Smooth muscle cell (in vitro differentiated cells): ENCODE results near the gene KLK8. TPM values are rescaled to one million over a fixed set of nuclear protein-coding genes. Genes with fewer than 3 reads are reported as not detected.
"Not testable (repeated sequence)": the region's sequence is repeated elsewhere in the genome, so short reads cannot be mapped to it uniquely, and the experiment has no call there.

ENCODE experiments used
- DNase-seq: peaks from one replicate; lab custom pipeline; 2025; ENCODE audit not compliant: unreplicated experiment; lab: John Stamatoyannopoulos, UW
- H2AFZ ChIP-seq: fragments of 200-600 bp; sonication (generic); 2 replicates; pipeline ENCODE4 v1.6.0; 2016; ENCODE audit warnings: antibody characterized with exemption, low read depth, mild to moderate bottlenecking
- H3F3A ChIP-seq: fragments of 200-600 bp; sonication (generic); 2 replicates; pipeline ENCODE4 v1.6.0; 2017; ENCODE audit warnings: antibody characterized with exemption, low read depth
- H3K27ac ChIP-seq: fragments of 200-600 bp; sonication (generic); 2 replicates; pipeline ENCODE4 v1.5.1; 2016; ENCODE audit warnings: low read depth, mild to moderate bottlenecking
- H3K27me3 ChIP-seq: fragments of 200-600 bp; sonication (generic); 2 replicates; pipeline ENCODE4 v1.6.1; 2016; ENCODE audit warnings: low read depth, mild to moderate bottlenecking
- H3K36me3 ChIP-seq: fragments of 200-600 bp; sonication (generic); 2 replicates; pipeline ENCODE4 v1.5.1; 2016; ENCODE audit warnings: low read depth
- H3K4me1 ChIP-seq: fragments of 200-600 bp; sonication (generic); 2 replicates; pipeline ENCODE4 v1.5.1; 2016; ENCODE audit warnings: low read depth
- H3K4me2 ChIP-seq: fragments of 200-600 bp; sonication (generic); 2 replicates; pipeline ENCODE4 v1.6.0; 2016; ENCODE audit warnings: mild to moderate bottlenecking
- H3K4me3 ChIP-seq: fragments of 200-600 bp; sonication (generic); 2 replicates; pipeline ENCODE4 v1.5.1; 2016; ENCODE audit warnings: mild to moderate bottlenecking
- H3K79me2 ChIP-seq: fragments of 200-600 bp; sonication (generic); 2 replicates; pipeline ENCODE4 v1.6.0; 2016; ENCODE audit warnings: low read depth, mild to moderate bottlenecking
- H3K9ac ChIP-seq: fragments of 200-600 bp; sonication (generic); 2 replicates; pipeline ENCODE4 v1.6.0; 2016; ENCODE audit warnings: low read depth
- H3K9me3 ChIP-seq: fragments of 200-600 bp; sonication (generic); replicated peaks from 2 replicates; pipeline ENCODE4 v1.5.1; 2016; ENCODE audit warnings: low read depth
- H4K20me1 ChIP-seq: fragments of 200-600 bp; sonication (generic); 2 replicates; pipeline ENCODE4 v1.6.0; 2016; ENCODE audit warnings: low read depth
- CTCF ChIP-seq: fragments of 200-600 bp; sonication (generic); IDR thresholded peaks from 2 replicates; pipeline ENCODE4 v1.5.1; 2017; ENCODE audit warnings: borderline replicate concordance, mild to moderate bottlenecking, antibody characterized with exemption; ENCODE audit not compliant: insufficient read depth, poor library complexity, severe bottlenecking
- WGBS: methylation state at CpG from one replicate; pipeline ENCODE4 v1.1.7; 2016; ENCODE audit warnings: low lambda C conversion rate; 5-methylcytosine and 5-hydroxymethylcytosine counted together
- polyA plus RNA-seq: library from polyadenylated mRNA; unstranded; fragments of >200 nt; fragmentation: Nextera tagmentation; extraction: Ambion mirVana; gene quantifications from 2 replicates; pipeline ENCODE4 v1.2.1, GENCODE V29; 2016
- total RNA-seq: library from RNA; depleted of rRNA; stranded (reverse); fragments of >200 nt; gene quantifications from 2 replicates; pipeline ENCODE4 v1.2.3, GENCODE V29; 2014

The KLK8 gene
- total and polyA plus RNA-seq, 2 experiments from 2014 or later = 11.6 TPM; not detected in 1

- Histone ChIP-seq H3K36me3 (no peaks in the 10 kb centered on the region), H3K27ac (no peak overlapping the region), H3K4me1 (peaks cover 5% of the 10 kb centered on the region), H3K4me2 (no peak overlapping the region), H3F3A (no peaks in the 10 kb centered on the region), H3K9ac (no peak overlapping the region), H3K9me3 (no peaks in the 10 kb centered on the region), H2AFZ (no peak overlapping the region), H3K4me3 (no peak overlapping the region), H3K79me2 (no peaks in the 10 kb centered on the region), H3K27me3 (peaks cover 3% of the 10 kb centered on the region), H4K20me1 (no peaks in the 10 kb centered on the region)
- TF ChIP-seq CTCF = no peak
- DNase-seq = no peak
- WGBS = 77% methylated on average over 4 of the region's 4 CpGs
Observed at GRCh38 chr19:50998686-50999085, 2.7 kb downstream of the KLK8 start.

- Histone ChIP-seq H3K9ac (no peak overlapping the region), H3K9me3 (no peaks in the 10 kb centered on the region)
Observed at GRCh38 chr19:50998061-50998460, 3.3 kb downstream of the KLK8 start.

GRCh38 chr19:50994129-50994528 is 7.3 kb downstream of the KLK8 start:
- no peak for DNase-seq
- no peaks in the 10 kb centered on the region for H3K79me2 ChIP-seq
- no peaks in the 10 kb centered on the region for H4K20me1 ChIP-seq
- no peaks in the 10 kb centered on the region for H3K4me1 ChIP-seq
- no peak for TF ChIP-seq CTCF
- H3K36me3 ChIP-seq = no peaks in the 10 kb centered on the region
- no peak overlapping the region for H3K27ac ChIP-seq
- no peaks in the 10 kb centered on the region for H3K9me3 ChIP-seq
- H3F3A ChIP-seq = no peaks in the 10 kb centered on the region
- no peak overlapping the region for H3K4me3 ChIP-seq
- H3K9ac ChIP-seq = no peak overlapping the region
- no peak overlapping the region for H3K4me2 ChIP-seq
- 90% methylated on average over 2 of the region's 2 CpGs for WGBS
- H2AFZ ChIP-seq = no peak overlapping the region
- H3K27me3 ChIP-seq = peaks cover 3% of the 10 kb centered on the region

More at GRCh38 chr19:50998061-50998460, 3.3 kb downstream of the KLK8 start:
- Histone ChIP-seq H3K4me3 (no peak overlapping the region), H4K20me1 (no peaks in the 10 kb centered on the region), H3F3A (no peaks in the 10 kb centered on the region), H3K27me3 (peaks cover 3% of the 10 kb centered on the region), H3K4me1 (peaks cover 5% of the 10 kb centered on the region), H3K4me2 (no peak overlapping the region), H3K79me2 (no peaks in the 10 kb centered on the region), H3K36me3 (no peaks in the 10 kb centered on the region), H2AFZ (no peak overlapping the region), H3K27ac (no peak overlapping the region)
- no peak for TF ChIP-seq CTCF
- no peak for DNase-seq
- 84% methylated on average over 5 of the region's 5 CpGs for WGBS

GRCh38 chr19:50992666-50993035 is 8.8 kb downstream of the KLK8 start:
- no peak overlapping the region for H3K4me3 ChIP-seq
- no peaks in the 10 kb centered on the region for H3F3A ChIP-seq
- H2AFZ ChIP-seq = no peak overlapping the region
- no peak for TF ChIP-seq CTCF
- DNase-seq = no peak
- H3K4me2 ChIP-seq = no peak overlapping the region
- no peaks in the 10 kb centered on the region for H3K9me3 ChIP-seq
- H3K27me3 ChIP-seq = peaks cover 3% of the 10 kb centered on the region
- H3K9ac ChIP-seq = no peak overlapping the region
- no peaks in the 10 kb centered on the region for H3K4me1 ChIP-seq
- no peaks in the 10 kb centered on the region for H3K79me2 ChIP-seq
- H4K20me1 ChIP-seq = no peaks in the 10 kb centered on the region
- 90% methylated on average over 2 of the region's 2 CpGs for WGBS
- H3K36me3 ChIP-seq = no peaks in the 10 kb centered on the region
- no peak overlapping the region for H3K27ac ChIP-seq

- H3K4me1 ChIP-seq, H3K4me2 ChIP-seq, H3F3A ChIP-seq, H3K27ac ChIP-seq, H3K36me3 ChIP-seq, H3K9me3 ChIP-seq, H3K4me3 ChIP-seq, DNase-seq, H2AFZ ChIP-seq, H3K79me2 ChIP-seq, H4K20me1 ChIP-seq, H3K9ac ChIP-seq: not testable (repeated sequence)
- 89% methylated on average over 14 of the region's 14 CpGs for WGBS
- H3K27me3 ChIP-seq = peaks cover 19% of the 10 kb centered on the region
Observed at GRCh38 chr19:50984416-50984815, 17.0 kb downstream of the KLK8 start.
